AG04449 (cell line): ENCODE data around the gene TSPAN18.

Experiments
- CTCF ChIA-PET: fragments of 350-600 bp; formaldehyde crosslinking; extraction: SDS; loops from one replicate; lab custom pipeline; 2021; ENCODE audit warnings: antibody characterized with exemption; lab: Yijun Ruan, JAX
- POLR2A ChIA-PET: fragments of 400-600, 350-600 bp; formaldehyde crosslinking; extraction: SDS; loops from one replicate; lab custom pipeline; 2020; ENCODE audit warnings: antibody characterized with exemption, inconsistent platforms; lab: Yijun Ruan, JAX
- DNase-seq: peaks from one replicate; pipeline ENCODE4 v3.0.0-alpha.2; 2010; ENCODE audit warnings: low read depth, low spot score
- H3K4me3 ChIP-seq: 2 replicates; pipeline ENCODE4 v1.5.1; 2011; ENCODE audit warnings: low read depth, mild to moderate bottlenecking, control low read depth, low read length
- TF ChIP-seq, protein P1 (sequence below): IDR thresholded peaks from one replicate; pipeline ENCODE4 v1.5.1; 2011; ENCODE audit warnings: mild to moderate bottlenecking, moderate library complexity, low read length, control low read depth, inconsistent platforms; ENCODE audit not compliant: insufficient read depth; ENCODE audit errors: missing control alignments

The TSPAN18 gene

DNA sequence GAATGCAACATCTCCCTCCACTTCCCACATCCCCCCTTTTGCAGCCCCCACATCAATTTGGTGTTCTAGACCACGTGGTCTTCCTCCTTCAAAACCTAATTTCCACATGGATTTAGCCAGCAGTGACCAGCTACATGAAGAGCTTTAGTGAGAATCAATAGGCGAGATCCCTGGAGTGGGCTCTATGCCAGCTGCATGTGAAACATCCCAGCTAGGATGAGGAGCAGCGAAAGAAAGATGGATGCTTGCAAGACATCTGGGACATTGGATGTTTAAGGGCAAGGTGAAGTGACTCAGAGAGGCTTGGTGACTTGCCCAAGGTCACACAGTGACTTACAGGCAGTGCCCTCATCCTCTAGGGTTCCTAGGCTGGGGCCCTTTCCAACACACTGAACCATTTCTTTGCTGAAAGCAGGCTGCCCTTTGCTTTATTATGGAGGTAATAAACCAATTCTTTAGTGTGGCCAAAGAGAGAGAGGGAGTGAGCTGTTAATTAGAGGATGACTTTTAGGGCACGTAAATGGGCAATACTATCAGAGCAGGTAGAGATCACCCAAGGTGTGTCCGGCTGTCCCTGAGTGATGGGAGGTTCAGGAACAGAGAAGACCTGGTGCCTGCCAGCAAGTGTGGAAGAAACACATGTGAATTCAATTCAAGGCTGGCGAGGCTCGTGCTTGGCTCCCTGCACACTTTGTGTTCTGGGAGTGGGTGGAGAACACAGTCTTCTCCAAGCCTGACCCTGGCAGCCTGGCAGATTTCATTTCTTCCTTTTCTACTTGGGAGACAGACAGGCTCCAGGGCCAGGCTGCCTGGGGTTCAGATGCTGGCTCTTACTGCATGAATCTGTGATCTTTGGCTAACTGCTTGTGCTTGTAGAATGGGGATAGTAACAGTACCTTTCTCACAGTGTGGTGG lies 24.0 kb downstream of the TSPAN18 start:
- DNase-seq, result no peak
- ChIA-PET CTCF (interaction anchor here (0.9 to 1.2 kb wide), 3 partner anchors 15 to 64 kb away, joined by 3 read pairs; no protein-coding TSS in a partner anchor), POLR2A (no interaction called here)
- TF ChIP-seq, protein P1, sequence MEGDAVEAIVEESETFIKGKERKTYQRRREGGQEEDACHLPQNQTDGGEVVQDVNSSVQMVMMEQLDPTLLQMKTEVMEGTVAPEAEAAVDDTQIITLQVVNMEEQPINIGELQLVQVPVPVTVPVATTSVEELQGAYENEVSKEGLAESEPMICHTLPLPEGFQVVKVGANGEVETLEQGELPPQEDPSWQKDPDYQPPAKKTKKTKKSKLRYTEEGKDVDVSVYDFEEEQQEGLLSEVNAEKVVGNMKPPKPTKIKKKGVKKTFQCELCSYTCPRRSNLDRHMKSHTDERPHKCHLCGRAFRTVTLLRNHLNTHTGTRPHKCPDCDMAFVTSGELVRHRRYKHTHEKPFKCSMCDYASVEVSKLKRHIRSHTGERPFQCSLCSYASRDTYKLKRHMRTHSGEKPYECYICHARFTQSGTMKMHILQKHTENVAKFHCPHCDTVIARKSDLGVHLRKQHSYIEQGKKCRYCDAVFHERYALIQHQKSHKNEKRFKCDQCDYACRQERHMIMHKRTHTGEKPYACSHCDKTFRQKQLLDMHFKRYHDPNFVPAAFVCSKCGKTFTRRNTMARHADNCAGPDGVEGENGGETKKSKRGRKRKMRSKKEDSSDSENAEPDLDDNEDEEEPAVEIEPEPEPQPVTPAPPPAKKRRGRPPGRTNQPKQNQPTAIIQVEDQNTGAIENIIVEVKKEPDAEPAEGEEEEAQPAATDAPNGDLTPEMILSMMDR, result no peak
- no peak overlapping the region for H3K4me3 ChIP-seq

DNA sequence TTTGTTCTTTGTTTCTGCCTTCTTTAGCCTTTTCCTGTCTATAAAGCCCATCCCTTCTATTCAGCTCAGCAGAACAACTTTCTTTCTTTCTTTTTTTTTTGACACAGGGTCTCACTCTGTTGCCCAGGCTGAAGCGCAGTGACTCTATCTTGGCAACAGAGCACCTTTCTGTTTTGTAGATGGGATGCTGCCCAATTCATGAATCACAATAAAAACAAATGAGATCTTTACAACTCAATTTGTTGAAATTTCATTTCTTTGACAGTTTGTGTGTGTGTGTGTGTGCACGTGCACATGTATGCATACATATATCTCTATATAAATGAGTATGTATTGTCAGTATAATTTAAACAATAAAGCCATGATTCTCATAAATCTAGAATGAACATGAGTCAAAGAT lies 25.5 kb downstream of the TSPAN18 start:
- TF ChIP-seq, protein P1, result no peak
- ChIA-PET CTCF (no interaction called here), POLR2A (interaction anchor here (0.7 kb wide), 1 partner anchor 491 kb away, joined by 3 read pairs; no protein-coding TSS in a partner anchor)
- no peak for DNase-seq
- H3K4me3 ChIP-seq, result no peak overlapping the region

DNA sequence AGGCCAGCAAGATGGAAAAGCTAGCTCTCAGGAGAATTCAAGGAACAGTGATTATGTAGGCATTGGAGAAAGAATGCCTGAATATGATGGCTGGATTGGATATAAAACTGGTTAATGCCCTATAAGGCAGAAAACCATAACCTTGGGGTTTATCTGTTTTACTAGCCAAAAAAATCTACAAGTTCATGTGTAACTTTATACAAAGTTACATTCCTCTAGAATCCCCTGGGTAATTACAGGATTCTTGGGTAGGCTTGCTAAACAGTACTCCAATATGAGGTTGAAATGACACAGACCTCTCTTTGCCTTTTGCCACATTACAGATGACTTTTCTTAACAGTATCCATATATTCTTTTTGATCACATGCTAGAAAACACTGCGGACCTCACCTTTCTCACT lies 26.0 kb downstream of the TSPAN18 start:
- TF ChIP-seq, protein P1, result no peak
- ChIA-PET POLR2A (no interaction called here), CTCF (interaction anchor here (1.6 kb wide), 1 partner anchor 14 kb away, joined by 4 read pairs; no protein-coding TSS in a partner anchor)
- H3K4me3 ChIP-seq, result no peak overlapping the region
- no peak for DNase-seq

DNA sequence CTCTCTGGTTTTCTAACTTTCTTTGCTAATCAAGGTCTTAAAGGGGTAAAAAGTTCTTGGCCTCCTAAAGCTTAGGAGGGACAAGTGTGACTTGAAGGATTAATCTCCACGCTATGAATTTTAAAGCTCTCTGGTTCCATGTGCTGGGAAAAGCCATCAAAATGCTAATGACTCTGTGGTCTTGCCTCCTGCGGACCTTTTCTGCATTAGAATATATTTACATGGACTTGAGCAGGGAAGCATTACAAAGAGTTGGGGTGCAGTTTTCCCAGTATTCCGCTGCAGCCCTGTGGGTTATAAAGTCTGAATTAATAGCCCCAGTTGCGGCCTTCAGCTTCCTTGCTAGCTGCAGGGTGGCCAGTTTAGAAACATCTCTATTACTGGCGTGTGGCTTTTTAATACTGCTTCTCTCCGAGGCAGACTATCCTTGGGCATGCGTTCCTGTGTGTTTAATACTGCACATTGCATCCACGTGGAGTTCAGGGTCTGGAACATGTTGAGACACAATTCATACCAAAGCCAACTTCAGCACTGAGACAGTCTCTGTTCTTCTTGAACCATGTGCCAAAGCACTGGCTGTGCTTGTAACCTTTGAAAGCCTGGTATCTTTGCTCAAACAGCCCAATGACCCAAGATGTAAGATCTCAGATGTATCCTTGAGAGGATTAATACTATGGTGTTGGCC lies 27.3 kb downstream of the TSPAN18 start:
- H3K4me3 ChIP-seq, result no peak overlapping the region
- TF ChIP-seq, protein P1, result no peak
- CTCF ChIA-PET, result interaction anchor here (1.6 kb wide), 1 partner anchor 13 kb away, joined by 4 read pairs; no protein-coding TSS in a partner anchor
- POLR2A ChIA-PET, result no interaction called here
- DNase-seq, result no peak

DNA sequence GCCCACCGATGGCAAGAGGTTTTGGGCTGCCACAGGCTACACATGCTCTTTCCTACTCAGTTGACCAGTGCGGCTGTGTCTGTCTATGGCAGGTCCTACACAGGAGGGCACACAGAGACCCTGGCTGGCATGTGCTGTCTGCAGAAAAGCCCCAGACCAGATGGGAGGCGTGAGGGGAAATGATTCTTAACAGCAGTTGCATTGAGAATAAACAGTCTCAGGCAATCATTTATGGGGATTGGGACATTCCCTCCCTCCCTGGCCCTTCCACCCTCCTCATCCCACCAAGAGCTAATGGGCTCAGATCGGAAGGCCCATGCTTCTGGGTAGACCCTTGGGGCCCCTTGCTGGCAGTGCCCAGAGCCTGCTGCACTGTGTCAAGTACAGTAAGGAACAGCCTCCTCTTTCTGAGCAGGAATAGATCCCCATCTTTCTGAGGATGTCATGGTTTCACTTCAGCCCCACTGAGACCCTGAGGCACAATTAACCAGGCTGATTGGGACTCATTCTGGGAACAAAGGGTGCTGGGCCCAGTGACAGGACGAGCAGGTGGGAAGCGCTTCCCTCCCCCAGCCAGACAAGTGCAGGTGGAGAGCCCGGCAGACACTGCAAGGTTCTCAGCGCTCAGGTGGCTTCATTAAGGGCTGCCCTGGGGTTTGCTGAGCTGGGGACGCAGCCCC lies 28.3 kb downstream of the TSPAN18 start:
- TF ChIP-seq, protein P1, result no peak
- POLR2A ChIA-PET, result interaction anchor here (0.7 kb wide), 1 partner anchor 8 kb away, joined by 3 read pairs; no protein-coding TSS in a partner anchor
- DNase-seq, result no peak
- no peak overlapping the region for H3K4me3 ChIP-seq
- CTCF ChIA-PET, result interaction anchor here (1.3 kb wide), 1 partner anchor 11 kb away, joined by 4 read pairs; no protein-coding TSS in a partner anchor
